Measurements from ENCODE around the gene RBBP4. TPM values are rescaled to one million over a fixed set of nuclear protein-coding genes. Genes with fewer than 3 reads are reported as not detected.

Gene RBBP4
- total RNA-seq, 4 donors from 2014 or later, result 40.4 to 117 (median 67.7) TPM

DNA sequence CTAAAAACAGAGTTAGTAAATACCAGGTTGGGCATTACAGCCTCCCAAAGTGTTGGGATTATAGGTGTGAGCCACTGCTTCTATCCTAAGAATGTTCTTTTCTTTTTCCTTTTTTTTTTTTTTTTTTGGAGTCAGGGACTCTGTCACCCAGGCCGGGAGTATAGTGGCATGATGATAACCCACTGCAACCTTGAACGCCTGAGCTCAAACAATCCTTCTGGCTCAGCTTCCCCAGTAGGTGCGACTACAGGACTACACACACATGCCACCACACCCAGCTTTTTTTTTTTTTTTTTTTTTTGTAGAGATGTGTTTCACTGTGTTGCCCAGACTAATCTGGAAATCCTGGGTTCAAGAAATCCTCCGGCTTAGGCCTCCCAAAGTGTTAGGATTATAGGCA is 6.6 kb upstream of the RBBP4 start:
- no peaks in the 10 kb centered on the region for H3K9me3 ChIP-seq

DNA sequence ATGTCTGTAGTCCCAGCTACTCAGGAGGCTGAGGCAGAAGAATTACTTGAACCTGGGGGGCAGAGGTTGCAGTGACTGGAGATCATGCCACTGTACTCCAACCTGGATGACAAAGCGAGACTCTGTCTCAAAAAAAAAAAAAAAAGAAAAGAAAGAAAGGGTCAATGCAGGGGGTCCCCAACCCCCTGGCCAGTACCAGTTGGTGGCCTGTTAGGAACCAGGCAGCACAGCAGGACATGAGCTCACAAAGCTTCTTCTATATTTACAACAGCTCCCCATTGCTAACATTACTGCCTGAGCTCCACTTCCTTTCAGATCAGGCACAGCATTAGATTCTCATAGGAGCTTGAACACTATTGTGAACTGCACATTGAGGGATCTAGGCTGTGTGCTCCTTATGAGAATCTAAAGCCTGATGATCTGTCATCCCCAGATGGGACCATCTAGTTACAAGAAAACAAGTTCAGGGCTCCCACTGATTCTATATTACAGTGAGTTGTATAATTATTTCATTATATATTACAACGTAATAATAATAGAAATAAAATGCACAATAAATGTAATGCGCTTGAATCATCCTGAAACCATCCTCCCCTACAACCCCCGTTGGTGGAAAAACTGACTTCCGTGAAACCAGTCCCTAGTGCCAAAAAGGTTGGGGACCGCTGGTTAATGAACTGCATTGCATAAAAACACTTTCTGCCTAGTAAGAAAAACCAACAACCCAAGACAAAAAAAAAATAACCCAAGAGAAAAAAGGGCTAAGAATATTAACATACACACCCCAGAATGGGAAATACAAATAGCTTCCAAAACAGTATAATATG is 3.5 kb upstream of the RBBP4 start:
- TF ChIP-seq POLR2AphosphoS5 (IDR thresholded peaks at IDR 0.05) (no peak), EP300 (IDR thresholded peaks at IDR 0.05; ENCODE audit: low read depth) (no peak), POLR2A (IDR thresholded peaks at IDR 0.05) (no peak)
- TF ChIP-seq, protein P1, sequence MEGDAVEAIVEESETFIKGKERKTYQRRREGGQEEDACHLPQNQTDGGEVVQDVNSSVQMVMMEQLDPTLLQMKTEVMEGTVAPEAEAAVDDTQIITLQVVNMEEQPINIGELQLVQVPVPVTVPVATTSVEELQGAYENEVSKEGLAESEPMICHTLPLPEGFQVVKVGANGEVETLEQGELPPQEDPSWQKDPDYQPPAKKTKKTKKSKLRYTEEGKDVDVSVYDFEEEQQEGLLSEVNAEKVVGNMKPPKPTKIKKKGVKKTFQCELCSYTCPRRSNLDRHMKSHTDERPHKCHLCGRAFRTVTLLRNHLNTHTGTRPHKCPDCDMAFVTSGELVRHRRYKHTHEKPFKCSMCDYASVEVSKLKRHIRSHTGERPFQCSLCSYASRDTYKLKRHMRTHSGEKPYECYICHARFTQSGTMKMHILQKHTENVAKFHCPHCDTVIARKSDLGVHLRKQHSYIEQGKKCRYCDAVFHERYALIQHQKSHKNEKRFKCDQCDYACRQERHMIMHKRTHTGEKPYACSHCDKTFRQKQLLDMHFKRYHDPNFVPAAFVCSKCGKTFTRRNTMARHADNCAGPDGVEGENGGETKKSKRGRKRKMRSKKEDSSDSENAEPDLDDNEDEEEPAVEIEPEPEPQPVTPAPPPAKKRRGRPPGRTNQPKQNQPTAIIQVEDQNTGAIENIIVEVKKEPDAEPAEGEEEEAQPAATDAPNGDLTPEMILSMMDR (IDR thresholded peaks at IDR 0.05), result no peak
- intact Hi-C loops (cut with DNase I; ENCODE audit: low total_unique reads), result no loop called here
- 67 to 85% methylated on average over 6 of the region's 6 CpGs for WGBS, 2 donors (ENCODE audit: low coverage in 1 of 2)
- no peaks in the 10 kb centered on the region for H3K27me3 ChIP-seq
- in situ Hi-C loops (cut with MboI; ENCODE audit: low pct_ligation_motif_present in 1 of 4, low pct_unique_long_range_greater_than_20kb in 1 of 4, low sequenced_read_pairs in 3 of 4), result no loop called here
- no peaks in the 10 kb centered on the region for H3K36me3 ChIP-seq
- DNase-seq, result no peak
- H3K4me3 ChIP-seq, result no peak overlapping the region
- H3K4me1 ChIP-seq, result peaks cover 13 to 43% (median 26%) of the 10 kb centered on the region in 4 donors
- H3K27ac ChIP-seq, result no peak overlapping the region
- H3K9me3 ChIP-seq, result no peaks in the 10 kb centered on the region

More for the DNA sequence above, 6.6 kb upstream of the RBBP4 start:
- Histone ChIP-seq H3K36me3 (no peaks in the 10 kb centered on the region), H3K4me3 (no peak overlapping the region), H3K27ac (no peak overlapping the region), H3K27me3 (no peaks in the 10 kb centered on the region), H3K4me1 (peaks cover 5 to 30% (median 11%) of the 10 kb centered on the region in 4 donors)
- no peak for DNase-seq
- no peak for TF ChIP-seq EP300 (IDR thresholded peaks at IDR 0.05; ENCODE audit: low read depth)
- TF ChIP-seq, protein P1 (IDR thresholded peaks at IDR 0.05), result no peak
- no peak for TF ChIP-seq POLR2AphosphoS5 (IDR thresholded peaks at IDR 0.05)
- TF ChIP-seq POLR2A (IDR thresholded peaks at IDR 0.05), result no peak
- 30 to 47% methylated on average over 3 to 4 of the region's 4 CpGs for WGBS, 2 donors (ENCODE audit: low coverage in 1 of 2)
- in situ Hi-C loops (cut with MboI; ENCODE audit: low pct_ligation_motif_present in 1 of 4, low pct_unique_long_range_greater_than_20kb in 1 of 4, low sequenced_read_pairs in 3 of 4) (no loop called here), intact Hi-C loops (cut with DNase I; ENCODE audit: low total_unique reads) (no loop called here)

DNA sequence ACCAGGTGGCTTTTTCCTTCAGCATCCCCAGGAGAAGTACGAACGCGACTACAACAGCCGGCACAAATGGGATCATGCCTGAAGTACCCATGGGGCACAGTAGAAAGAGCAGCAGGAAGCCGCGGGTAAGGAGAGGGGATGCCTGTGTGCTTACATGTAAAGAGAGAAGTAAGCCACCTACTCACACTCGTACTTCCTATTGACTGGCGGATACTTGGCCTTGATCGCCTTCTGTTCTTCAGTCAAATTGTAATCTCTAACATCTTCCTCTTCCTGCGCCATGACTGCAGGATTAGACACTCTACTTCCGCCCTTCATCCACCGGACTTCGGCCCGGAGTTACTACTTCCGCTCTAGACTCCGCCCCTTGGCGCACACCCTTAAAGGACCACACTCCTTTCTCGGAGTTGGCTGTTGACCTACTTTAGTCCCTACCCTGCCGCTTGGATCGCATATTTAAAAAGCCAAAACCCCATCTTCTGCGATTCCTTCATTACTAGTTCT is 708 bp upstream of the RBBP4 start, which contains the start of gene ZBTB8OS:
TSS of gene ZBTB8OS (minus strand) at position 303 of the 504 bp plus-strand sequence. CDS start at position 282, 21 bp downstream.
- no peaks in the 10 kb centered on the region for H3K27me3 ChIP-seq
- H3K9me3 ChIP-seq, result no peaks in the 10 kb centered on the region
- intact Hi-C loops (cut with DNase I; ENCODE audit: low total_unique reads), result no loop called here
- peaks cover 24 to 64% (median 42%) of the 10 kb centered on the region in 4 donors for H3K4me1 ChIP-seq
- DNase-seq, result peak; percentile 94
- H3K27ac ChIP-seq, result peak within 1 kb of the TSS; percentile 96 to 99 (median 99)
- 0 to 2% methylated on average over 10 to 21 of the region's 21 CpGs for WGBS, 2 donors (ENCODE audit: low coverage in 1 of 2)
- in situ Hi-C loops (cut with MboI; ENCODE audit: low pct_ligation_motif_present in 1 of 4, low pct_unique_long_range_greater_than_20kb in 1 of 4, low sequenced_read_pairs in 3 of 4), result no loop called here
- TF ChIP-seq POLR2AphosphoS5 (IDR thresholded peaks at IDR 0.05), result peak; percentile 79 to 95 (median 93)
- TF ChIP-seq EP300 (IDR thresholded peaks at IDR 0.05; ENCODE audit: low read depth), result no peak
- TF ChIP-seq POLR2A (IDR thresholded peaks at IDR 0.05), result peak; percentile 92
- TF ChIP-seq, protein P1 (IDR thresholded peaks at IDR 0.05), result no peak
- peaks cover 0 to 7% (median 1%) of the 10 kb centered on the region in 4 donors for H3K36me3 ChIP-seq
- peak within 1 kb of the TSS; percentile 66 to 82 (median 72) for H3K4me3 ChIP-seq

DNA sequence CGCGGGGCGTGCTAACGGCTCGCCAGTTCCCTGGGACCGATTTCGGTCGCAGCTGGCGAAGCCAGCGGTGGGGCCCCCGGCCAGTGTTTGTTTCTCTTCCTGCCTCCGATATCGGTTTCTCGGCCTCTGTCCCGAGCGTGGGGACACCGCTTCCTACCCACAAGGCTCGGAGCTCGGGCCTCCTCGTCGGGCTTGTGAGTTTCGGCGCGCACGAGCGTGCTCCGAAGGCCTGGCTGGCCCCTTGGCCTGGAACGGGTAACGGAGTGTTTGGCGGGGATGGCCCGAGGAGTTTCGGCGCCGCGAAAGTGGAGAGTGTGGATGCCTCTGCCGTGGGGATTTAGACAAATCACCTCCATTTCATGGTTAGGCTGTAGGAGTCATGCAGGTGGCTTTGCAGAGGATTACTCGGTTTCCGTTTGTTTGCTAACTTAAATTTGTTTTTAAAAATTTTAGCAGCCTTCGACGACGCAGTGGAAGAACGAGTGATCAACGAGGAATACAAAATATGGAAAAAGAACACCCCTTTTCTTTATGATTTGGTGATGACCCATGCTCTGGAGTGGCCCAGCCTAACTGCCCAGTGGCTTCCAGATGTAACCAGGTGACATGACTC is 559 bp downstream of the RBBP4 start:
- TF ChIP-seq POLR2A (IDR thresholded peaks at IDR 0.05) (no peak), EP300 (IDR thresholded peaks at IDR 0.05; ENCODE audit: low read depth) (no peak), POLR2AphosphoS5 (IDR thresholded peaks at IDR 0.05) (no peak)
- TF ChIP-seq, protein P1 (IDR thresholded peaks at IDR 0.05), result no peak
- Histone ChIP-seq H3K27me3 (no peaks in the 10 kb centered on the region), H3K36me3 (peaks cover 0 to 19% (median 5%) of the 10 kb centered on the region in 4 donors), H3K9me3 (no peaks in the 10 kb centered on the region), H3K4me1 (peaks cover 24 to 73% (median 43%) of the 10 kb centered on the region in 4 donors), H3K27ac (peak overlapping the region; percentile 96 to 99 (median 99)), H3K4me3 (peak overlapping the region; percentile 66 to 82 (median 72))
- intact Hi-C loops (cut with DNase I; ENCODE audit: low total_unique reads), result no loop called here
- WGBS, 2 donors (ENCODE audit: low coverage in 1 of 2), result 0 to 2% methylated on average over 7 to 43 of the region's 43 CpGs
- DNase-seq, result no peak
- in situ Hi-C loops (cut with MboI; ENCODE audit: low pct_ligation_motif_present in 1 of 4, low pct_unique_long_range_greater_than_20kb in 1 of 4, low sequenced_read_pairs in 3 of 4), result no loop called here

All from transverse colon (tissue), 4 donors.